Right cardiac atrium (tissue), 5 donors: ENCODE measurements around the gene TFF1. TPM values are rescaled to one million over a fixed set of nuclear protein-coding genes. Genes with fewer than 3 reads are reported as not detected.
A peak's percentile ranks its signal among the peaks of the same experiment; 100 is the strongest.

Experiments used
- ATAC-seq, 2 donors: fragments of 200-7000 bp; cut with Tn5 transposase; one replicate each; pipeline versions ENCODE4 v1.8.0 to v1.9.1; 2020; ENCODE audit warnings: moderate library complexity in 2 of 2, mild to moderate bottlenecking in 1 of 2
- DNase-seq, 3 donors: peaks; one replicate each; pipeline ENCODE4 v3.0.0-alpha.2; 2020
- H3K27ac ChIP-seq: one replicate; pipeline ENCODE4 v1.5.1; 2013; ENCODE audit warnings: mild to moderate bottlenecking, low read length, control low read depth, moderate library complexity
- H3K27me3 ChIP-seq: one replicate; pipeline ENCODE4 v1.6.1; 2013; ENCODE audit not compliant: control insufficient read depth, insufficient read depth
- H3K4me1 ChIP-seq: one replicate; pipeline ENCODE4 v1.6.1; 2013; ENCODE audit warnings: low read length; ENCODE audit not compliant: control insufficient read depth, insufficient read depth
- H3K4me3 ChIP-seq: one replicate; pipeline ENCODE4 v1.5.1; 2013; ENCODE audit warnings: low read length, control low read depth
- H3K9me3 ChIP-seq: one replicate; pipeline ENCODE4 v1.6.1; 2013; ENCODE audit warnings: low read length; ENCODE audit not compliant: control insufficient read depth
- WGBS: extraction: QIAGEN DNeasy Blood & Tissue Kit; methylation state at CpG from one replicate; pipeline ENCODE4 v1.1.7; 2013; 5-methylcytosine and 5-hydroxymethylcytosine counted together
- intact Hi-C, 4 donors: fragments of 100-400 bp; cut with DNase I; formaldehyde crosslinking; loops; one replicate each; pipeline versions ENCODE4 v1.11.0 to v1.14.0; 2022 to 2023
- polyA plus RNA-seq: library from polyadenylated mRNA; stranded (reverse); fragments of 200-250 nt; gene quantifications from one replicate; pipeline ENCODE4 v1.2.3, GENCODE V29; 2013
- total RNA-seq, 4 donors: library from RNA; stranded (reverse); fragmentation: NEBNext Ultra II Directional; extraction: Animal tissue kit (Norgen Biotek cat#: 25700); gene quantifications; one replicate each; pipeline ENCODE4 v1.2.1, GENCODE V29; 2021
- donor health status: healthy with polysubstance abuse.
- donor health status: DM: no; HTN: yes; CAD: no.
- donor health status: DM: no; HTN: no; CAD: no.
- donor health status: DM: no; HTN: yes; CAD: no; lungs with severe emphysema.
- donor health status: DM: yes; HTN: yes; CAD: no.

TFF1 gene
- total and polyA plus RNA-seq, 5 donors: not detected

DNA sequence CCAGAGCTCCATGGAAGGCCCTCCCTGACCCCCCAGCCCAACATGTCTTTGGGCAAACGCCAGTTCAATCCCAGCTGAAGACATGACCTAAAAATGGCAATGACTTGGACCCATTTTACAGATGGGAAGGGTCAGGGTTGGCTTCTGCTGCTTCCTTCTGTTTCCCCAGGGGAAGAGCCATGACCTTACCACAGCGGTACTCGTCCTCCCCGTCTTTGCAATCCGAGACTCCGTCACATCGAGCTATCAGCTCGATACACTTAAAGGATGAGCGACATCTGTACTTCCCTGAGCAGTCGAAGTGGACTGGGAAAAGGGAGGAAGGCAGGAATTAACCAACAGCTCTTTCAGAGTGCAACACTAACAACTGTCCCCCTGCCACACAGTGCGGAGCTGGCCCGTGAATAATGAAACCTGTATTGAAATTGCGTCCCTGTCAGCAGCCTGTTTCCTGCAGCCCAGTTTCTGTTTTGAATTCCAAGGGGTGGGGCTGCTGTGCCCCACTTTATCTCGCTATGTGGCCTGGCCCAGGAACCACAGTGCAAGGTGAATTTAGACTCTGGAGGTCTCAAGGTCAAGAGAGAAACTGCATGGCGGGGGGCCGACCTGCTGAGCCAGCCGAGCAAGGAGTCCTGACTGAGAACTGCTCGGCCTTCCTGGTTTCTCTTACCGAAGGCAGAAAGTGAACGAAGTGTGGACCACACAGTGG, 22.6 kb upstream of the TFF1 start:
- intact Hi-C loops: no loop called here
- H3K4me3 ChIP-seq: no peak overlapping the region
- H3K27me3 ChIP-seq: no peaks in the 10 kb centered on the region
- H3K4me1 ChIP-seq: no peaks in the 10 kb centered on the region
- WGBS: 54% methylated on average over 20 of the region's 20 CpGs
- no peak overlapping the region for H3K27ac ChIP-seq
- DNase-seq (no peak), ATAC-seq (no peak)
- H3K9me3 ChIP-seq: no peaks in the 10 kb centered on the region

DNA sequence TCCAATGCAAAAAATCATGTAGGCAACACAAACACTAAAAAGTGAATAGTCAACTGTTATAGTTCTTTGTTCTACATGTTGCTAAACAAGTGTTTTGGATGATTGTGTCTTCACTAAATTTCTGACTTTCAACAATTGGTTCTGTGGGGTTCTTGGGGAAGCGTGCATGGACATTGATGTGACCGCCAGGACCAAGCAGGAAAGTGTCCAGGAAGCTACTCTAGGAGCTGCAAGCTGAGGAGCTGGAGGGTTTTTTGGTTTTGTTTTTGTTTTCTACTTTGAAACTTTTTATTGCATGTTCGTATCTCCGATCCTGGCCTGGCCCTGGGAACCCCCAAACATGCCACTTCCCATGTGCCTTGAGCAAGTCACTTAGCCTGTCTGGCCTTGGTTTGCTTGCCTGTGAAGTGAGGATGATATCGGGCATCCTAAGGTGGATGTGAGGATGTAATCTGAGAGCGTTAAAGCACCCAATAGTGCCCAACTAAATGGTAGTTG, 21.6 kb upstream of the TFF1 start:
- ATAC-seq (no peak), DNase-seq (no peak)
- intact Hi-C loops: no loop called here
- Histone ChIP-seq H3K4me1 (no peaks in the 10 kb centered on the region), H3K27me3 (no peaks in the 10 kb centered on the region), H3K4me3 (no peak overlapping the region), H3K9me3 (no peaks in the 10 kb centered on the region), H3K27ac (no peak overlapping the region)
- 94% methylated on average over 6 of the region's 6 CpGs for WGBS

DNA sequence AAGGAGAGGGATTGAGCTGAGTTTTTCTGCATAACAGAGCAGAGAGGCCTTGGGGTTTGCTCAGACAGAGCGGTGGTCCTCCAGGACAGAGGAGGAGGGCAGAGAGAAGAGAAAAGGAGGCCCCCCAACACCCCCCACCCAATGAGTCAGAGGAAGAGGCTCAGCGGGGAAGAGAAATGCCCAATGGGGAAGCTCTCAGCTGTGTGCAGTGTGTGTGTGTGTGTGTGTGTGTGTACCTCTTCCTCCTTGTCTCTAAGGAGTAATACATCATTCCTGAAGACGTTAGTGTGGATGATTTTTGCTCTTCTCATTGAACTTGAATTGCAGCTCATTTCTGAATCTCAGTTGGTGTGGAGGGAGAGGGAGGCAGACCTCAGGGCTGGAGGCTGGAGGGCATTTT, 20.8 kb upstream of the TFF1 start:
- WGBS: 54% methylated on average over 3 of the region's 3 CpGs
- DNase-seq (no peak), ATAC-seq (no peak)
- intact Hi-C loops: no loop called here
- H3K4me3 ChIP-seq: no peak overlapping the region
- no peaks in the 10 kb centered on the region for H3K4me1 ChIP-seq
- H3K27me3 ChIP-seq: no peaks in the 10 kb centered on the region
- no peak overlapping the region for H3K27ac ChIP-seq
- H3K9me3 ChIP-seq: no peaks in the 10 kb centered on the region

DNA sequence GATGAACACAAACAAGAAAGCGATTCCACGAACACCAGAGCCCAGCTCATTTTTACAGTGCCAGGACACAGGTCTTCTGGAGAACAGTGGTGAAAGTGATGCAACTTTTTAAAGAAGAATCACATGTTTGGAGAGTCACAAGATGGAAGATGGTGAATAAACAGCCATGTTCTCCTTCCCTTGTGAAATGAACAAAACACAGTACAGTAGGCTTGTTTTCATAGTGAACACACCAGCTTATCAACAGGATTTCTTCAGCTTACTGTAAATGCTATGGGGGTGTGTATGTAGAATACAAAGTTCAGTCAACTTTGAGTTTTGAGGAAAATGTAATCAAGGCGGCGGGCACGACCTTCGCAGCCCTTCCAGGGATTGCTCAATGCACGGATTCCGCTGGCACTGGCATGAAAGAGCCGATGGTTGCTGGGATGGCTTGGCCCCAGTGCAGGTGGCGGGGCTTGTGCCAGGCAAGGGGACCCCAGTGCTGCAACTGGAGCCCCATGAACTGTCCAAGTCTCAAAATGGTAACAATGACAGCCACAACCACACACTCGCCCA, 19.8 kb upstream of the TFF1 start:
- no peaks in the 10 kb centered on the region for H3K4me1 ChIP-seq
- no peak for ATAC-seq
- H3K27ac ChIP-seq: no peak overlapping the region
- WGBS: 95% methylated on average over 11 of the region's 11 CpGs
- no peak overlapping the region for H3K4me3 ChIP-seq
- peaks cover 2% of the 10 kb centered on the region for H3K9me3 ChIP-seq
- intact Hi-C loops: no loop called here
- no peak for DNase-seq
- H3K27me3 ChIP-seq: no peaks in the 10 kb centered on the region

DNA sequence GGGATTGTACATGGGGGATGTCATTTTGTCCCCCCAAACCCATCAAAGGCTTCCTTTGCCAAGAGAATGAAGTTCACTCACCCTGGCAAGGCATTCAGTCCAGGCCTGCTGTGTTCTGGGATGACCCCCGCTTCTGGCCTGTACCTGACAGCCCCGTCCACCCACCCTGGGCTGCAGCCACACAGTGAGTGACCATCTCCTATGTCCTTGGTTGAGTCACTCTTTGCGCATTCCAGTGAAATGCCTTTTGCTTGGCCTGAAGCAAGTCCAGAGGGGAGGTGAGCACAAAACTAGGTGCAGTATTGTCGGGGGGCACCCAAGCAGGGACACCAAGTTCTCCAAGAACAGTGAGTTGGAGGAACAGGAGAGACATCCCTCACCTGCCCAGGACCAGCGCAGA, 19.3 kb upstream of the TFF1 start:
- H3K4me1 ChIP-seq: no peaks in the 10 kb centered on the region
- no peaks in the 10 kb centered on the region for H3K27me3 ChIP-seq
- WGBS: 89% methylated on average over 5 of the region's 5 CpGs
- peaks cover 2% of the 10 kb centered on the region for H3K9me3 ChIP-seq
- no peak overlapping the region for H3K27ac ChIP-seq
- DNase-seq (no peak), ATAC-seq (no peak)
- no peak overlapping the region for H3K4me3 ChIP-seq
- intact Hi-C loops: no loop called here

DNA sequence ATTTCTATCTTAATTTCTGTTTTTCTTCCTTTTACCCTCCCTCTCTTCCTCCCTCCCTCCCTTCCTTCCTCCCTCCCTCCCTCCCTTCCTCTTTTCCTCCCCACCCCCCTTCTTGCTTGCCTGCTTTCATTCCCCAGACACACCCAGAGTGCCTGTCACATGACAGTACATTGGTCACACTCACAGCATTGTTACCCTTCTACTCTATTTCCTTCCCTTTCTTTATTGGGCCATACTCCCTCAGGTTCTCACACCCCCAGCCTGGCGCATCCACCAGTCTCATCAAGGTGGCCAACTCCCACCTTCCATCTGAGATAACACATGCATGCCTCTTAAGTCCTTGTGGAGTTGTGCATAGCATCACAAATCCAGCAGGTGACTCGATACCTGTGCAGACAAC, 18.7 kb upstream of the TFF1 start:
- no peak for DNase-seq
- Histone ChIP-seq H3K4me1 (no peaks in the 10 kb centered on the region), H3K4me3 (no peak overlapping the region), H3K27me3 (no peaks in the 10 kb centered on the region), H3K27ac (no peak overlapping the region), H3K9me3 (peaks cover 2% of the 10 kb centered on the region)
- intact Hi-C loops: no loop called here
- WGBS: 67% methylated on average over 2 of the region's 2 CpGs
- no peak for ATAC-seq

DNA sequence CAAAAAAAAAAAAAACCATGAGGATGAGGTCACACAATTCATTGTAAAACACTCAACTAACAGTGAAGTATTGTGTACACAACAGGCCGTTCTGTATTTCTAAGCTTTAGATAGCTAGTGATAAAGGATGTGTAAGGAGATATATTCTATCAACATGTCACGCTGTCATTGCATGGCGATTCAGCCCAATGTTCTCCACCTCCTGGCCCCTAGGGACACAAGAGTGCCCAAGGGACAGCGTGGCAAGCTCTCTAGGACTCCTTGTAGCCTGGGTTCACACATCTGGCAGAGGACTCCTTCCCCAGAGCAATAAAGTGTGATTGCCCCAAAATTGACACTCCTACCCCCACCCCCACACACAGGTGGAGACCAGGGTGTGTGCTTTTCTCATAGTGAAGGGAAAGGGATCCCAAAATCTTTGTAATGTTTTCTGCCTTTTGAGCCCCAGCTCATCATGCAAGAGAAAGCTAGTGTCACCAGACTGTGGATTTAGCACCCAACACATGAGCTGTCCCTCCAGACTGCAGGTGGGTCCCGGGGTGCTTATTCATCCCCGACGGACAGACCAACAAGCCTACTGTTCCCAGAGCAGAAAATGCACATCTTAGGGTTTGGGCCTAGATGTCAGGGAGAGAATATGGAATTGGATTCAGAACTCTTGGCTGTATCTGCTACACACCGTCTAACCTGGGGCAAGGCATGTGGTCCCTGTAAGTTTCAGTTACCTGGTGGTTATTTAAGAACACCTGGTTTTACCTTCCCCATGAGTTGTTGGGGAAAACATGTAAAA, 18.0 kb upstream of the TFF1 start:
- WGBS: 68% methylated on average over 8 of the region's 8 CpGs
- Histone ChIP-seq H3K4me3 (no peak overlapping the region), H3K27me3 (no peaks in the 10 kb centered on the region), H3K27ac (no peak overlapping the region), H3K4me1 (no peaks in the 10 kb centered on the region), H3K9me3 (peaks cover 2% of the 10 kb centered on the region)
- ATAC-seq (no peak), DNase-seq (no peak)
- intact Hi-C loops: no loop called here

DNA sequence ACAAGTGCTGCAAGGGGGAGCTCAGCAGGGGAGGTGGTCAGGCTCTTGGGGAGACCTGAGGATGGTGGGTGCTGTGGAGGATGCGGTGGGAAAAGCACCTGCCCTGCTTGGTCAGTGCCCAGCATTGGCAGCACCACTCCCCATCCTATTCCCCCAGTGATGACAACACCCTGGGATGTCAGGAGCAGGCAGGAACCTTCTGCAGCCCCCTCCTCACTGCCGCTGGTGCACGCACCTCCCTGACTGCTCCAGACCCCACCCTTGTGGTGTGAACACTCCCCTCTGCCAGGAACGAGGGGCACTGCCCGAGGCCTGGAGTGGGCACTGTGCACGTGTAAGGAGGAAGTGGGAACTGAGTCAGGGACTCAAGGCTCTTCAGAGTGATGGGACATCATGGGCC, 17.0 kb upstream of the TFF1 start:
- no peak for ATAC-seq
- WGBS: 80% methylated on average over 6 of the region's 6 CpGs
- H3K27me3 ChIP-seq: no peaks in the 10 kb centered on the region
- no peak overlapping the region for H3K4me3 ChIP-seq
- H3K27ac ChIP-seq: no peak overlapping the region
- peaks cover 2% of the 10 kb centered on the region for H3K9me3 ChIP-seq
- intact Hi-C loops: no loop called here
- no peaks in the 10 kb centered on the region for H3K4me1 ChIP-seq
- no peak for DNase-seq

DNA sequence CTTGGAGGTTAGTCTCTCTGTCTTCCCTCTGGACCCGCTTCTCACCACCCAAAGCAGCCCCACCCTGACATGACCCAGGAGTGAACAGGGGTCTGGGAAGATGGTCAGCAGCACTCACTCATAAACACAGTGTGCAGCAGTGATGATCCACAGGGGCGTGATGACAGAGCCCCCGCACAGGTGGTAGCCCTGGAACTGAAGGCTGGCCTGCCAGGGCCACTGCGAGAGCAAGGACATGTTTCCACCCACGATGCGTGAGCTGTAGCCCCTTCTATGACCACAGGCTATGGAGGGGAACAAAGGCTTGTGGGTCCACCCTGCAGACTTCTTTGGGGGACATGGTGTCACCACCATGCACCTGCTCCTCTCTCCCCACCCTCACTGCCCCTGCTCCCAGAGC, 16.6 kb upstream of the TFF1 start:
- H3K27ac ChIP-seq: no peak overlapping the region
- 91% methylated on average over 6 of the region's 6 CpGs for WGBS
- ATAC-seq: no peak
- intact Hi-C loops: no loop called here
- peaks cover 2% of the 10 kb centered on the region for H3K9me3 ChIP-seq
- H3K4me3 ChIP-seq: no peak overlapping the region
- no peaks in the 10 kb centered on the region for H3K27me3 ChIP-seq
- H3K4me1 ChIP-seq: no peaks in the 10 kb centered on the region
- DNase-seq: no peak

DNA sequence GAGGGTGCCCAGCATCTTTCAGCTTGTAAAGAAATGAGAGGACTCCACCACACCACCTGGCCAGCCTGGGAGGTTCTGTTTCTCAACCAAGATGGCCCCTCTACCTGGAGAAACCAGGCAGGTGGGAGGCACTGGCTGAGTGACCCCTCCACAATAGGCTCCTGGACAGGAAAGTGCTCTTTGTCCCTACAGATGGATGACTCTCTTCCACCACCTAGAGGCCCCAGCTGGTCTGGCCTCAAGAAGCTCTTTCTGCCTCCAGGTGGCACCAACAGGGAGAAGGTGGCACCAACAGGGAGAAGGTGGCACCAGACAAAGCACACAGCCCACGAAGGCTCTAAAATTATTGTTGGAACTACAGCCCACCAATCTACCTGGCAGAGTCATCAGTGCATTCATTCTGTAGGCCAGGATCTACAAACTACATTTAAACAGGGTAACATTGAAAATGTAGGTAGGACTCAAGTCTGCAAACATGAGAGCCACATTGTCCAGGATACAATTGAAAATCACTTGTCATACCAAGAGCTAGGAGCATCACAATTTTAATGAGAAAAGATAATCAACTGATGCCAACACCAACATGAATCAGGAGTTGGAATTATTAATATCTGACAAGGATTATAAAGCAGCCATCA, 15.1 kb upstream of the TFF1 start:
- no peak overlapping the region for H3K4me3 ChIP-seq
- WGBS: 60% methylated on average over 1 of the region's 1 CpG
- no peak overlapping the region for H3K27ac ChIP-seq
- peaks cover 2% of the 10 kb centered on the region for H3K9me3 ChIP-seq
- DNase-seq (no peak), ATAC-seq (peak in 1 of 2 donors; percentile 42)
- H3K4me1 ChIP-seq: no peaks in the 10 kb centered on the region
- no peaks in the 10 kb centered on the region for H3K27me3 ChIP-seq
- intact Hi-C loops: no loop called here
